Stimulated activated CD4-positive, alpha-beta T cell treated with anti-CD3 and anti-CD28 coated beads, Interleukin-1b, Interleukin-23, amount 100 ng/mL, for 48 hours (primary cell): ENCODE measurements around the gene NEB.

Experiments
- DNase-seq: peaks from one replicate; pipeline ENCODE4 v3.0.0-alpha.2; 2020

NEB gene

DNA sequence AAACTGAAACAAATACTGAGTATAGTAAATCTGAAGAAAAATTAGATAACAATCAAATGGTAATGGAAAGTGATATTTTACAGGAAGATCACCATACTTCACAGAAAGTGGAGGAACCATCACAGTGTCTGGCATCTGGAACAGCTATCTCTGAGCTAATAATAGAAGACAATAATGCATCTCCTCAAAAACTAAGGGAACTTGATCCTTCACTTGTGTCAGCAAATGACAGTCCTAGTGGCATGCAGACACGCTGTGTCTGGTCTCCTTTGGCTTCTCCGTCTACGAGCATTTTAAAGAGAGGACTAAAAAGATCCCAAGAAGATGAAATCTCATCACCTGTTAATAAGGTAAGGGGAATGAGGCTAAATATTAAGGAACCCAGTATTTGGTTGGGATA is 268.5 kb downstream of the NEB start:
- no peak for DNase-seq

DNA sequence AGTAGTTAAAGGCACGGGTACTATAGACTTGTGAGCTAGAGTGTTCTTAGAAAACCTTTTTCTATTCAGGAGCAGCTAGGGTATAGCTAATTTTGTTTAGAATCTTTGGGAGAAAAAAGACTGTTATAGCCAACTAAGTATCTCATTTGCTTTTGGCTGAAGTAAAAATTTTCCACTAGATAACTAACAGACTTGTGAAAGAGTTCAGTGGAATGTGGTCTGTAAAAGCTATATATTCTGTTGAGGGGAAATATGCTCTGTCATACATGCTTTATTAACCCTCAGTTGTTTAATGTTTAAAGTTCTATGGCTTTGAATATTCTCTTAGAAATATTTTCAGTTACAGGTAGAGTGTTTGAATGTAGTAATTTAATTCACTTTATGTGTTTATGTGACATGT is 274.9 kb downstream of the NEB start:
- no peak for DNase-seq

DNA sequence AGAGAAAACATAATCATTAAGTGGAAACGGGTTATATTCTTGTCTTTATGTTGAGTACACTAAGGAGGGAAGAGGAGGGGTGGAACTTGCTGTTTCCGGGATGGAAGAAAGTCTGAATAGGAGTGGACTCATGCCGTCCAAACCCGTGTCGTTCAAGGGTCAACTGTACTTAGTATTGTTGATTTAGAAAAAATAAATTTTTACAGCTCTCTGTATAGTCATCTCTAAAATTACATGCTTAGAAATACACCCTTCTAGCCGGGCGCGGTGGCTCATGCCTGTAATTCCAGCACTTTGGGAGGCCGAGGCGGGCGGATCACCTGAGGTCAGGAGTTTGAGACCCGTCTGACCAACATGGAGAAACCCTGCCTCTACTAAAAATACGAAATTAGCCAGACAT is 295.1 kb downstream of the NEB start:
- DNase-seq, result no peak

DNA sequence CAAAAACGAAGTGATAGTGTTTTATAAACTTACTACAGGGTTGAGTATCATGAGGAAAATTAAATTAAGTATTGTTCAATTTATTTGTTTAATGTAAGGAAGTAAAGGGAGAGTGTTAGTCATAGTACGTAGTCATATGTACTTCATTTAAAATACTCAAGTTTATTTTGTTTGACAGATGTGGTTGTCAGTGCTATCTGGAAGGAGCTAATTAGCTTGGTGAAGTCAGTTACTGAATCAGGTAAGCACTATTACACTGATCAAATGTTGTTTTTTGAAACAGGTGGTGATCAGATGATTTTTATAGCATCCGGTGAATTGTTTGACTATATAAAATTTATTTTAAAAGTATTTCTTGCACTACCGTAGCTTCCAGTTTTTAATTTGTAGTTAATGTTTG is 295.8 kb downstream of the NEB start:
- DNase-seq, result no peak

DNA sequence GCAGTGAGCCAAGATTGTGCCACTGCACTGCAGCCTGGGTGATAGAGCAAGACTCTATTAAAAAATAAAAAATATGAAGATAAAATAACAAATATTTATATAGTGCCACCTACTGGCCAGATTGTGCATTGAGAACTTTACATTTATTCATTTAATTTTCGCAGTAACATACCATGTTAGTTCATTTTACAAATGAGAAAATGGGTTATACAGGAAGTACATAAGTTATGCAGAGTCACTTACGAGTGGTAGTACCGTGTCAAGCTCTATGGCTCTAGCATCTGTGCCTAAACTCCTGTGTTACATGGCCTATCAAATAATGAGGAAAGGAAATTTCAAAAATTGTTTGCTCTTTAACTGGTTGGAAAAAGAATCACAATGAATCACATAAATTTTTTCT is 296.6 kb downstream of the NEB start:
- no peak for DNase-seq
